Caco-2 (cell line): ENCODE results near the gene KCNH3. TPM values are rescaled to one million over a fixed set of nuclear protein-coding genes. Genes with fewer than 3 reads are reported as not detected.

Source experiments
- BruUV-seq: library from RNA; stranded (reverse); fragments of 400-500 nt; replicated peaks from 2 replicates; lab custom pipeline; 2021; lab: Mats Ljungman, UMichigan
- CTCF ChIA-PET: fragments of 300-600 bp; sonication (Branson Sonifier 250); formaldehyde crosslinking; loops from one replicate; lab custom pipeline; 2022; ENCODE audit warnings: antibody characterized with exemption; lab: Charles Lee
- POLR2A ChIA-PET: fragments of 300-600 bp; sonication (Branson Sonifier 250); formaldehyde crosslinking; loops from one replicate; lab custom pipeline; 2022; ENCODE audit warnings: antibody characterized with exemption; lab: Charles Lee
- DNase-seq, 2 experiments: peaks; one replicate each; pipeline versions ENCODE4 v3.0.0 to v3.0.0-alpha.2; 2020 to 2022
- H3K27me3 ChIP-seq: replicated peaks from 2 replicates; pipeline ENCODE4 v1.6.0; 2011; ENCODE audit warnings: low read length; ENCODE audit not compliant: control insufficient read depth, insufficient read depth
- H3K36me3 ChIP-seq: 2 replicates; pipeline ENCODE4 v1.5.1; 2011; ENCODE audit warnings: low read length; ENCODE audit not compliant: control insufficient read depth, insufficient read depth
- H3K4me1 ChIP-seq: fragments of 250-450 bp; sonication (Bioruptor Pico); 2 replicates; pipeline ENCODE4 v1.5.1; 2020; ENCODE audit warnings: mild to moderate bottlenecking
- H3K4me3 ChIP-seq: 2 replicates; pipeline ENCODE4 v1.5.1; 2011; ENCODE audit warnings: low read depth, mild to moderate bottlenecking, control low read depth, low read length
- H3K9me3 ChIP-seq: fragments of 250-450 bp; sonication (Bioruptor Pico); 2 replicates; pipeline ENCODE4 v1.5.1; 2020; ENCODE audit warnings: mild to moderate bottlenecking, moderate library complexity
- H3K27ac Mint-ChIP-seq: one replicate; pipeline ENCODE4 v1.8.0; 2022; ENCODE audit warnings: mixed read lengths; ENCODE audit not compliant: unreplicated experiment
- H3K27me3 Mint-ChIP-seq: one replicate; pipeline ENCODE4 v1.8.0; 2022; ENCODE audit warnings: mixed read lengths; ENCODE audit not compliant: insufficient read depth, unreplicated experiment
- H3K36me3 Mint-ChIP-seq: one replicate; pipeline ENCODE4 v1.8.0; 2022; ENCODE audit warnings: mild to moderate bottlenecking, mixed read lengths; ENCODE audit not compliant: insufficient read depth, unreplicated experiment
- H3K4me1 Mint-ChIP-seq: one replicate; pipeline ENCODE4 v1.8.0; 2022; ENCODE audit warnings: low read depth, mixed read lengths; ENCODE audit not compliant: unreplicated experiment
- H3K4me3 Mint-ChIP-seq: one replicate; pipeline ENCODE4 v1.8.0; 2022; ENCODE audit warnings: mild to moderate bottlenecking, moderate library complexity, mixed read lengths; ENCODE audit not compliant: unreplicated experiment
- H3K9me3 Mint-ChIP-seq: one replicate; pipeline ENCODE4 v1.8.0; 2022; ENCODE audit warnings: mixed read lengths; ENCODE audit not compliant: unreplicated experiment
- CTCF ChIP-seq, 2 experiments: fragments of 200-600 bp in 1 of 2; IDR thresholded peaks; 1 replicate in 1 of 2; 2 replicates in 1 of 2; pipeline versions ENCODE4 v1.5.1 to v1.8.0; 2011 to 2022; ENCODE audit warnings: antibody characterized with exemption in 1 of 2, control low read depth in 1 of 2, inconsistent platforms in 1 of 2, low read depth in 1 of 2, low read length in 1 of 2, mild to moderate bottlenecking in 1 of 2, moderate library complexity in 1 of 2; ENCODE audit not compliant: insufficient read depth in 1 of 2, severe bottlenecking in 1 of 2, unreplicated experiment in 1 of 2
- intact Hi-C: fragments of 100-400 bp; cut with micrococcal nuclease; formaldehyde crosslinking; loops from one replicate; pipeline ENCODE4 v1.10.0; 2022; ENCODE audit not compliant: unreplicated experiment
- total RNA-seq: library from RNA; stranded (reverse); gene quantifications from 2 replicates; pipeline ENCODE4 v1.2.3, GENCODE V29; 2022

Gene KCNH3
- total RNA-seq, 1 experiment from 2014 or later: 0.27 TPM

DNA sequence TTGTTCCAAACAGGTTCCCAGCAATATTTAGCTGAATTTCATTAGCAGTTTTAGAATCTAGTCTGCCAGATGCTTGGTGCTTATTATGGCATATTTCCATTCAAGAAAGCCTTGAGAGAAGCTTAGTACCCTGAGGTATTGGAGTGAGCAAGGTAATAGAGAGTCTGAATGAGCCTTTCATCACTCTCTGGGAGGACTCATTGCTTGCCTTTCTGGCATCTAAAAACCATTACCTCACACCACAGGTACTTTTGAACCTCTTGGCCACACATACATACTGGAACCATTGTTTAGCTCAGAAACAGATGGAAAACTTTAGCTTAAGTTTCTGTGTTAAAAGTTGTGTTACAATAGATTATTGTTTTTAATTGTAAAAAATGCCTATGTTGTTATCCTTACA is 27.4 kb upstream of the KCNH3 start:
- H3K4me1 ChIP-seq: no peaks in the 10 kb centered on the region
- no peaks in the 10 kb centered on the region for H3K4me1 Mint-ChIP-seq
- intact Hi-C loops: no loop called here

DNA sequence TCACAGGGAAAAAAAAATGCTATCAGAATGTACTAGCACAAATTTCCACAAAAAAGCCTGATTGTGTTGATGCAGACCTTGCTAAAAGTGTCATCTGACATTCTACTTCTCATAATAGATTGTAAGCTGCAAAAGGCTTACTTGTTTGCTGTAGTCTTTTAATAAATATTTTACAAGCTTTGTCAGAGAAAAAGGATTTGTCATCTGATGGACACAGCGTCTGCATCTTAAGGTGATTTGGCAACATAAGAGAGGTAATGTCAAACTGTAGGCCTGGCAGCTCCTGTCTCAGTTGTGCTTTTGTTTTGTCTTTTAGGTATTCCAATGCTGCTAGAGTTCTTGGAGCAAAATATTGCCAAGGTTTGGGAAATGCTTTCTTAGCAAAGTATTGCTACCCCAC is 26.3 kb upstream of the KCNH3 start:
- Mint-ChIP-seq H3K4me3 (no peak overlapping the region), H3K27ac (no peak overlapping the region), H3K9me3 (no peaks in the 10 kb centered on the region), H3K36me3 (peaks cover 14% of the 10 kb centered on the region), H3K27me3 (no peaks in the 10 kb centered on the region), H3K4me1 (no peaks in the 10 kb centered on the region)
- no peak for DNase-seq
- BruUV-seq: no TSS peak
- H3K36me3 ChIP-seq: peaks cover 2% of the 10 kb centered on the region; the same call in 1 of the 2 replicates
- no peaks in the 10 kb centered on the region for H3K9me3 ChIP-seq
- no peak for TF ChIP-seq CTCF (IDR thresholded peaks at IDR 0.05; ENCODE audit: insufficient read depth in 1 of 2, low read depth in 1 of 2, low read length in 1 of 2, severe bottlenecking in 1 of 2, unreplicated experiment in 1 of 2)
- H3K27me3 ChIP-seq: no peaks in the 10 kb centered on the region
- H3K4me1 ChIP-seq: no peaks in the 10 kb centered on the region
- intact Hi-C loops: no loop called here
- no peak overlapping the region for H3K4me3 ChIP-seq
- CTCF ChIA-PET: interaction anchor here (1.4 to 6.3 kb wide), 4 partner anchors 146 to 181 kb away, joined by 4 to 178 read pairs (median 18); partner anchors contain the start of genes DNAJC22 and SPATS2
- POLR2A ChIA-PET: no interaction called here

More for the DNA sequence above, 27.4 kb upstream of the KCNH3 start:
- Histone ChIP-seq H3K27me3 (no peaks in the 10 kb centered on the region), H3K9me3 (no peaks in the 10 kb centered on the region), H3K4me3 (no peak overlapping the region), H3K36me3 (peaks cover 2% of the 10 kb centered on the region; the same call in 1 of the 2 replicates)
- no peak overlapping the region for H3K4me3 Mint-ChIP-seq
- H3K9me3 Mint-ChIP-seq: no peaks in the 10 kb centered on the region
- peaks cover 10% of the 10 kb centered on the region for H3K36me3 Mint-ChIP-seq
- no TSS peak for BruUV-seq
- no peak overlapping the region for H3K27ac Mint-ChIP-seq
- DNase-seq: no peak
- CTCF ChIA-PET: interaction anchor here (1.2 to 6.3 kb wide), 4 partner anchors 145 to 180 kb away, joined by 4 to 178 read pairs (median 11); partner anchors contain the start of genes DNAJC22 and SPATS2
- H3K27me3 Mint-ChIP-seq: no peaks in the 10 kb centered on the region
- no peak for TF ChIP-seq CTCF (IDR thresholded peaks at IDR 0.05; ENCODE audit: insufficient read depth in 1 of 2, low read depth in 1 of 2, low read length in 1 of 2, severe bottlenecking in 1 of 2, unreplicated experiment in 1 of 2)
- POLR2A ChIA-PET: no interaction called here

GRCh38 chr12:49515266-49515665 is 23.6 kb upstream of the KCNH3 start:
- no TSS peak for BruUV-seq
- DNase-seq: no peak

More at GRCh38 chr12:49515266-49515665, 23.6 kb upstream of the KCNH3 start:
- Mint-ChIP-seq H3K4me1 (no peaks in the 10 kb centered on the region), H3K4me3 (no peak overlapping the region), H3K36me3 (peaks cover 16% of the 10 kb centered on the region), H3K27me3 (no peaks in the 10 kb centered on the region), H3K9me3 (no peaks in the 10 kb centered on the region), H3K27ac (no peak overlapping the region)
- Histone ChIP-seq H3K9me3 (no peaks in the 10 kb centered on the region), H3K4me3 (no peak overlapping the region), H3K27me3 (no peaks in the 10 kb centered on the region), H3K36me3 (0 out of 2 replicates have a peak, but pooled peaks cover 2% of the 10 kb centered on the region), H3K4me1 (no peaks in the 10 kb centered on the region)
- ChIA-PET POLR2A (no interaction called here), CTCF (interaction anchor here (1.5 to 6.3 kb wide), 2 partner anchors 108 to 157 kb away, joined by 4 to 178 read pairs; partner anchors contain the start of gene PRPF40B)
- intact Hi-C loops: no loop called here
- no peak for TF ChIP-seq CTCF (IDR thresholded peaks at IDR 0.05; ENCODE audit: insufficient read depth in 1 of 2, low read depth in 1 of 2, low read length in 1 of 2, severe bottlenecking in 1 of 2, unreplicated experiment in 1 of 2)
